ENCODE measurements around the gene AMIGO3. TPM values are rescaled to one million over a fixed set of nuclear protein-coding genes. Genes with fewer than 3 reads are reported as not detected.

AMIGO3 gene
- total RNA-seq, 2 donors from 2014 or later: 0.44 to 1.1 TPM

- Histone ChIP-seq H3K27ac (no peak overlapping the region), H3K36me3 (peaks cover 79% of the 10 kb centered on the region), H3K9me3 (no peaks in the 10 kb centered on the region), H3K4me3 (no peak overlapping the region), H3K27me3 (no peaks in the 10 kb centered on the region), H3K4me1 (no peaks in the 10 kb centered on the region)
- no peak for DNase-seq (ENCODE audit: low spot score)
- no peak for TF ChIP-seq CTCF (IDR thresholded peaks at IDR 0.05)
Measured at GRCh38 chr3:49729966-49730609, 10.6 kb upstream of the AMIGO3 start.

DNA sequence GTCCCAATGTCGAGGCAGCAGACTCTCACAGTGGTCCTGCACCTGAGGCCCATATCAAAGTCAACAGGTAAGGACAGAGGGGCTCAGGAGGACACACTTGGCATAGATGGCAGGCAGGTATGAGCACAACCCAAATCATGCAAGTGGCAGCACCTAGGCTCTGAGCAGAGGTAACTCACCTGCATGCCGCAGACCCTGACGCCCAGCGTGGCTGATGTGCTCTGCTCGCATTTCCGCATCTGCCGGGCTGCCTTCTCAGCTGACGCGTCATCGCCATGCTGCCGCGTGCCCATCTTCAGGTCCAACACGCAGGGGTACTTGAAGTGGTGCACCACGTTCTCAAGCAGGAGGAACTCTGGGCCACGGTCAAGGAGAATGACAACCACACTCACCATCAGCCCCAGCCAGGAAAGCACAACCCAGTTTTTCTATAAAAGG is 8.5 kb upstream of the AMIGO3 start:
- H3K27me3 ChIP-seq: no peaks in the 10 kb centered on the region
- H3K36me3 ChIP-seq: peaks cover 62% of the 10 kb centered on the region
- H3K4me1 ChIP-seq: peaks cover 0 to 15% of the 10 kb centered on the region in 2 donors
- H3K27ac ChIP-seq: no peak overlapping the region
- TF ChIP-seq CTCF (IDR thresholded peaks at IDR 0.05): no peak
- H3K4me3 ChIP-seq: no peak overlapping the region
- no peaks in the 10 kb centered on the region for H3K9me3 ChIP-seq
- no peak for DNase-seq (ENCODE audit: low spot score)

GRCh38 chr3:49727154-49727923 is 7.9 kb upstream of the AMIGO3 start:
- peaks cover 0 to 21% of the 10 kb centered on the region in 2 donors for H3K4me1 ChIP-seq
- no peak overlapping the region for H3K27ac ChIP-seq
- TF ChIP-seq CTCF (IDR thresholded peaks at IDR 0.05): no peak
- no peaks in the 10 kb centered on the region for H3K9me3 ChIP-seq
- no peak overlapping the region for H3K4me3 ChIP-seq
- DNase-seq (ENCODE audit: low spot score): no peak
- H3K36me3 ChIP-seq: peaks cover 58% of the 10 kb centered on the region
- no peaks in the 10 kb centered on the region for H3K27me3 ChIP-seq

DNA sequence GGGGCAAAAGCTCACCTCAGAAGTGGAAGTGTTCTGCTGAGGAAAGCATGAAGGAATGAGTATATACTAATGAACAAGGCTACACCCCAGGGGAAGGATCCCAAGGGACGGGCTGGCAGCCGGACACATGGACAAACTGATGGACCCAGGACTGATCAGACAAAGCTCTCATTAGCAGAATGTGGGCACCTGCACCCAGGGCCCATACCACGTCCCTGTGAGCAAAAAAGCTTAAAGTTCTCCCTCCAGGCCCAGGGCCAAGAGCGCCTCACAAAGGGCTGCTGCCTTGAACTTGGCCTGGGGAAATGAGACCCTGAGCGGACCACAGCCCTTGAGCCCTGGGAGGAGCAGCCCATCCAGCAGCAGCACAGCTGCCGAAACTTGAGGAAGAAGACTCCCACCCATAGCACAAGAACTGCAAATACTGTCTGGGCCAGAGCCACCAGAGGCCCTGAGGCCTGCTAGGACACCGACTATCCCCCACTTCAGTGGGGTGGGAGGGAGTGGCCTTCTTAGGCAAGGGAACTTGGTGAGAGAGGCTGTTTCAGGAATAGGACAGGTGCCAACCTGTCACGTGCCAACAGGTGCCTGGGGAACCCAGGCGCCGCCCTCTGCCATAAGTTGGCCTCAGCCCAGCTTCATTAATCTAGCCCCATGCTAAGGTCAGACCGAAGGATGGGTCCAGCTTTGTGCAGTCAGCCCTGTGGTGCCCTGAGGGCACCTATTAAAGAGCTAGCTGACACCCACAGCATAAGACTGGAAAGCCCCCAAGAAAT is 6.6 kb upstream of the AMIGO3 start:
- H3K36me3 ChIP-seq: peaks cover 56% of the 10 kb centered on the region
- H3K27me3 ChIP-seq: no peaks in the 10 kb centered on the region
- no peak for TF ChIP-seq CTCF (IDR thresholded peaks at IDR 0.05)
- no peaks in the 10 kb centered on the region for H3K9me3 ChIP-seq
- no peak for DNase-seq (ENCODE audit: low spot score)
- peaks cover 0 to 26% of the 10 kb centered on the region in 2 donors for H3K4me1 ChIP-seq
- no peak overlapping the region for H3K4me3 ChIP-seq
- H3K27ac ChIP-seq: no peak overlapping the region

DNA sequence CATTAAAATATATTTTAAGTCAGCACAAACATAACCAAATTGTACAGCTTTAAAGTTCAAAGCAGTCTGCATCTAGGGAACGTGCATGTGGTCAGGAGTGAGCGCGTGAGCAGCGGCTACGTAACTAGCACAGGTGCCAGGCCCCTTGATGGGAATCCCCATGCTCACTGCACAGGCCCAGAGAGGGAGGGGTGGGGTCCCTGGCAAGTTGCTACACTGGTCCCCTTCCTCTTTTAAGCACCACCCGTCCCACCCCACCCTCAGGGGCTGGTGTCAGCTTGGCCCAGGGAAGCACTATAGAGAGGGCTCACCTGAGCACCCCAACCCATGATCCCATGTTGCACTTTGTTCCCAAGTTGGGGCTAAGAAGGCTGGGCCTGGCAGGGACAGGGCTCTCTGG is 5.1 kb upstream of the AMIGO3 start:
- peak overlapping the region; percentile 91 to 94 for H3K27ac ChIP-seq
- TF ChIP-seq CTCF (IDR thresholded peaks at IDR 0.05): no peak
- peak overlapping the region; percentile 44 to 99 for H3K4me3 ChIP-seq
- H3K9me3 ChIP-seq: no peaks in the 10 kb centered on the region
- peaks cover 0 to 26% of the 10 kb centered on the region in 2 donors for H3K4me1 ChIP-seq
- H3K36me3 ChIP-seq: peaks cover 47% of the 10 kb centered on the region
- DNase-seq (ENCODE audit: low spot score): no peak
- no peaks in the 10 kb centered on the region for H3K27me3 ChIP-seq

All from right atrium auricular region (tissue), 2 donors.